Mesenchymal stem cell (in vitro differentiated cells and primary cell): ENCODE results near the gene MRPL18. TPM values are rescaled to one million over a fixed set of nuclear protein-coding genes. Genes with fewer than 3 reads are reported as not detected.

Experiments used
- DNase-seq: peaks from one replicate; pipeline ENCODE4 v3.0.0-alpha.2; 2013
- H2AFZ ChIP-seq: one replicate; pipeline ENCODE4 v1.6.1; 2013; ENCODE audit warnings: low read depth, mild to moderate bottlenecking, control low read depth, inconsistent platforms, low read length, moderate library complexity
- H2AK5ac ChIP-seq: 2 replicates; pipeline ENCODE4 v1.6.1; 2013; ENCODE audit warnings: low read length, moderate library complexity, mild to moderate bottlenecking, inconsistent platforms; ENCODE audit not compliant: severe bottlenecking
- H2BK120ac ChIP-seq: one replicate; pipeline ENCODE4 v1.6.1; 2013; ENCODE audit warnings: low read depth, mild to moderate bottlenecking, inconsistent platforms, low read length, moderate library complexity
- H2BK12ac ChIP-seq, 2 experiments: one replicate each; pipeline ENCODE4 v1.6.1; 2013; ENCODE audit warnings: inconsistent platforms in 2 of 2, low read length in 2 of 2, mild to moderate bottlenecking in 2 of 2, moderate library complexity in 2 of 2, control low read depth in 1 of 2
- H2BK15ac ChIP-seq: one replicate; pipeline ENCODE4 v1.6.1; 2013; ENCODE audit warnings: mild to moderate bottlenecking, low read depth, inconsistent platforms; ENCODE audit not compliant: poor library complexity, severe bottlenecking
- H2BK5ac ChIP-seq: 2 replicates; pipeline ENCODE4 v1.6.1; 2013; ENCODE audit warnings: low read depth, mild to moderate bottlenecking, low read length, control low read depth, inconsistent platforms; ENCODE audit not compliant: poor library complexity, severe bottlenecking
- H3K14ac ChIP-seq, 2 experiments: one replicate each; pipeline ENCODE4 v1.6.1; 2013; ENCODE audit warnings: inconsistent platforms in 2 of 2, low read length in 2 of 2, control low read depth in 1 of 2, mild to moderate bottlenecking in 1 of 2, moderate library complexity in 1 of 2
- H3K18ac ChIP-seq, 2 experiments: one replicate each; pipeline ENCODE4 v1.6.1; 2013; ENCODE audit warnings: inconsistent platforms in 2 of 2, low read length in 2 of 2, control low read depth in 1 of 2, low read depth in 1 of 2, mild to moderate bottlenecking in 1 of 2
- H3K23ac ChIP-seq, 2 experiments: one replicate each; pipeline ENCODE4 v1.6.1; 2013; ENCODE audit warnings: inconsistent platforms in 2 of 2, low read length in 2 of 2, mild to moderate bottlenecking in 2 of 2, moderate library complexity in 2 of 2, control low read depth in 1 of 2
- H3K27ac ChIP-seq: 2 replicates; pipeline ENCODE4 v1.5.1; 2013; ENCODE audit warnings: mild to moderate bottlenecking, moderate library complexity, low read length, control low read depth, inconsistent platforms; ENCODE audit not compliant: poor library complexity, severe bottlenecking
- H3K27me3 ChIP-seq, 2 experiments: 2 replicates each; pipeline versions ENCODE4 v1.6.1 to v1.7.0; 2013; ENCODE audit warnings: low read length in 2 of 2, mild to moderate bottlenecking in 2 of 2, moderate library complexity in 2 of 2, control low read depth in 1 of 2, inconsistent platforms in 1 of 2; ENCODE audit not compliant: control insufficient read depth in 1 of 2, insufficient read depth in 1 of 2
- H3K36me3 ChIP-seq, 2 experiments: 2 replicates each; pipeline versions ENCODE4 v1.6.1 to v1.7.0; 2013; ENCODE audit warnings: low read length in 2 of 2, control low read depth in 1 of 2, inconsistent platforms in 1 of 2, low read depth in 1 of 2, mild to moderate bottlenecking in 1 of 2; ENCODE audit not compliant: insufficient read depth in 2 of 2, control insufficient read depth in 1 of 2
- H3K4ac ChIP-seq, 2 experiments: one replicate each; pipeline ENCODE4 v1.6.1; 2013; ENCODE audit warnings: inconsistent platforms in 2 of 2, low read length in 2 of 2, mild to moderate bottlenecking in 2 of 2, moderate library complexity in 2 of 2, control low read depth in 1 of 2, low read depth in 1 of 2
- H3K4me1 ChIP-seq: 2 replicates; pipeline ENCODE4 v1.6.1; 2013; ENCODE audit warnings: low read depth, low read length, control low read depth; ENCODE audit not compliant: control insufficient read depth, insufficient read depth
- H3K4me2 ChIP-seq: 2 replicates; pipeline ENCODE4 v1.6.1; 2013; ENCODE audit warnings: low read length, mild to moderate bottlenecking, inconsistent platforms; ENCODE audit not compliant: poor library complexity, severe bottlenecking
- H3K4me3 ChIP-seq, 2 experiments: 2 replicates each; pipeline versions ENCODE4 v1.5.1 to v1.7.0; 2013; ENCODE audit warnings: low read length in 2 of 2, mild to moderate bottlenecking in 2 of 2, control low read depth in 1 of 2, low read depth in 1 of 2; ENCODE audit not compliant: insufficient read depth in 1 of 2
- H3K79me1 ChIP-seq: replicated peaks from 2 replicates; pipeline ENCODE4 v1.6.1; 2013; ENCODE audit warnings: mild to moderate bottlenecking, control low read depth, low read length, inconsistent platforms; ENCODE audit not compliant: poor library complexity, severe bottlenecking
- H3K9ac ChIP-seq: 2 replicates; pipeline ENCODE4 v1.7.0; 2013; ENCODE audit warnings: mild to moderate bottlenecking, low read length, moderate library complexity
- H3K9me3 ChIP-seq: 2 replicates; pipeline ENCODE4 v1.7.0; 2013; ENCODE audit warnings: mild to moderate bottlenecking, low read length; ENCODE audit not compliant: control insufficient read depth
- H4K8ac ChIP-seq: one replicate; pipeline ENCODE4 v1.6.1; 2013; ENCODE audit warnings: inconsistent platforms, mild to moderate bottlenecking, low read length, moderate library complexity
- H4K91ac ChIP-seq: one replicate; pipeline ENCODE4 v1.6.1; 2013; ENCODE audit warnings: mild to moderate bottlenecking, low read length, inconsistent platforms
- WGBS: methylation state at CpG from one replicate; pipeline ENCODE4 v1.1.7; 2013; ENCODE audit warnings: mixed read lengths; 5-methylcytosine and 5-hydroxymethylcytosine counted together
- polyA plus RNA-seq, 2 experiments: library from polyadenylated mRNA; stranded (reverse); fragments of 200-250 nt; gene quantifications; one replicate each; pipeline ENCODE4 v1.2.3, GENCODE V29; 2013

MRPL18 gene
- polyA plus RNA-seq (2013, experiment 1 of 2), result 57.8 TPM
- polyA plus RNA-seq (2013, experiment 2 of 2), result 58.5 TPM

DNA sequence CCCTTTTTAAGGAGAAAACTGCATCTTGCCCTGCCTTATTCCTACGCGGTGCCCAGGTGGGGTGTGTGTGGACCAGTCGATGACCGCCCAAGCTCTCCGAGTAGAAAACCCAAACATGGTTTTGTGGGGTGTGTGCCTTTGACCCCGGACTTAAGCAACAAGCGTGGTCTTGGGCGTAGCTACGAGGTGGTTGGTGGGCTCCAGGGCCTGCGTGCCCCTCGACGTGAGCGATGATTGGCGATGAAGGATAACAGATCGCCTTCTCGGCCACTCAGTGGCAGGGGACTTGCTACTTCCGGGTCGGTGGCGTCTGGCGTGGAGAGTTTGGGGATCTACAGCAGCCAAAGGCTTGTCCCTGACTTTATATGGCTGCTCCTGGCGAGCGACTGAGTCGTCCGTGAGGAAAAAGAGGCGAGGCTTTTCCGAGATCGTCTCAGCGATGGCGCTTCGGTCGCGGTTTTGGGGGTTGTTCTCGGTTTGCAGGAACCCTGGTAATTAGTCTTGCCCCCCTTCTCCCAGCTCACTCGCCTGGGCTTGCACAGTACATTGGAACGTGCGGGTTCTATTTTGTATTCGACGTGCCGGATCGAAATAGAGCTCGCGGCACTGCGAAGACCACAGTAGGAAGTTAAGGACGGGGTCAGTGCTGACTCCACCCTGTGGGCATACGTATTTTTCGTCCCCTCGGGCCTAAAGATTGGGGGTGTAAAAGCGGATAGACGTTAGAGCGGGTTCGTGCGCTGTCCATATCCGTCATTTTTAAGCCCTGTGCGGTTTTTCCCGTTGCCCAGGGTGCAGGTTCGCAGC lies at the start of gene MRPL18:
MRPL18 (plus strand) TSS at position 319 of the 807 bp plus-strand sequence; CDS start at position 440, 121 bp downstream.
- Histone ChIP-seq H3K18ac (peak within 1 kb of the TSS; percentile 68 to 99), H4K91ac (peak within 1 kb of the TSS; percentile 91), H3K9me3 (no peaks in the 10 kb centered on the region), H3K14ac (peak within 1 kb of the TSS; percentile 68 to 100), H2AFZ (peak within 1 kb of the TSS; percentile 95), H3K36me3 (peaks cover 3 to 54% of the 10 kb centered on the region in 2 experiments), H2BK5ac (peak within 1 kb of the TSS; percentile 89), H3K79me1 (peaks cover 3% of the 10 kb centered on the region), H3K4me2 (peak within 1 kb of the TSS; percentile 97), H2BK12ac (no peak within 1 kb of the TSS), H3K4ac (peak within 1 kb of the TSS; percentile 81 to 96), H2BK120ac (no peak within 1 kb of the TSS), H4K8ac (peak within 1 kb of the TSS; percentile 98), H3K9ac (peak within 1 kb of the TSS; percentile 96), H3K27ac (peak within 1 kb of the TSS; percentile 91), H3K4me1 (peaks cover 11% of the 10 kb centered on the region), H2AK5ac (peak within 1 kb of the TSS; percentile 91), H3K27me3 (no peaks in the 10 kb centered on the region), H3K4me3 (peak within 1 kb of the TSS; percentile 99), H3K23ac (peak within 1 kb of the TSS in 1 of 2 experiments; percentile 99), H2BK15ac (peak within 1 kb of the TSS; percentile 40)
- WGBS, result under 1% methylated on average over 56 of the region's 56 CpGs
- DNase-seq, result peak; percentile 99

- H2AK5ac ChIP-seq, result no peak overlapping the region
- no peak overlapping the region for H3K4me2 ChIP-seq
- no peak overlapping the region for H3K14ac ChIP-seq
- WGBS, result 94% methylated on average over 1 of the region's 1 CpG
- DNase-seq, result no peak
- no peaks in the 10 kb centered on the region for H3K9me3 ChIP-seq
- H4K8ac ChIP-seq, result no peak overlapping the region
- peak overlapping the region; percentile 29 for H3K9ac ChIP-seq
- H2BK12ac ChIP-seq, result no peak overlapping the region
- H4K91ac ChIP-seq, result no peak overlapping the region
- no peak overlapping the region for H3K4me3 ChIP-seq
- H3K27ac ChIP-seq, result no peak overlapping the region
- H2BK120ac ChIP-seq, result no peak overlapping the region
- H3K27me3 ChIP-seq, result no peaks in the 10 kb centered on the region
- peaks cover 11% of the 10 kb centered on the region for H3K79me1 ChIP-seq
- no peak overlapping the region for H3K18ac ChIP-seq
- peaks cover 13 to 98% of the 10 kb centered on the region in 2 experiments for H3K36me3 ChIP-seq
- H2BK5ac ChIP-seq, result no peak overlapping the region
- no peak overlapping the region for H2AFZ ChIP-seq
- no peak overlapping the region for H2BK15ac ChIP-seq
- H3K4me1 ChIP-seq, result peaks cover under 1% of the 10 kb centered on the region
- no peak overlapping the region for H3K23ac ChIP-seq
- H3K4ac ChIP-seq, result no peak overlapping the region
Observed at GRCh38 chr6:159742165-159742564, 48.1 kb upstream of the MRPL18 start.

- Histone ChIP-seq H2AFZ (no peak overlapping the region), H4K8ac (no peak overlapping the region), H3K4me2 (no peak overlapping the region), H3K14ac (no peak overlapping the region), H4K91ac (no peak overlapping the region), H3K4me1 (no peaks in the 10 kb centered on the region), H3K79me1 (peaks cover 10% of the 10 kb centered on the region), H3K27ac (no peak overlapping the region), H3K36me3 (peaks cover 18 to 99% of the 10 kb centered on the region in 2 experiments), H3K9ac (no peak overlapping the region), H3K4ac (no peak overlapping the region), H2AK5ac (no peak overlapping the region), H3K27me3 (no peaks in the 10 kb centered on the region), H2BK15ac (no peak overlapping the region), H2BK5ac (no peak overlapping the region), H2BK12ac (no peak overlapping the region), H3K18ac (no peak overlapping the region), H3K23ac (no peak overlapping the region), H3K9me3 (no peaks in the 10 kb centered on the region), H3K4me3 (no peak overlapping the region), H2BK120ac (no peak overlapping the region)
- DNase-seq, result no peak
- WGBS, result 100% methylated on average over 6 of the region's 7 CpGs
Observed at GRCh38 chr6:159745081-159745480, 45.2 kb upstream of the MRPL18 start.

DNA sequence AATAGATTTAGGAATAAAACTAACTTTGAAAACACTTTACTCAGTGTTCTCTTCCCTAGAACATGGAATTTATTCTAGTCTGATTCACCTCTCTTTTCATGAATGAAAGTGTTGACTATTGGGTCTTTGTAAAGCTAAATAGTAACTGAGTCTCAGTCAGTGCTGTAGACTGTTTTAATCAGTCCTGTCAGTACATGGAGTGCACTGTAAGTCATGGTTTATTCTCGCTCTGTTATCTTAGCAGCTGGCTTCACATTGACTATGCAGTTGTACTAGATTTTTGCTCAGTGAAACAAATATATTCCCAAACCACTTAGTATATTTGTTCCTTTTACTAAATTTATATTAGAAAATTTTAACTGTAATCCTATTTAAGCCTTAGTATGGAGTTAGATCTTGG lies 43.5 kb upstream of the MRPL18 start:
- Histone ChIP-seq H2BK12ac (no peak overlapping the region), H3K36me3 (peaks cover 19 to 100% of the 10 kb centered on the region in 2 experiments), H3K9ac (no peak overlapping the region), H3K23ac (no peak overlapping the region), H3K9me3 (no peaks in the 10 kb centered on the region), H3K14ac (no peak overlapping the region), H3K27ac (no peak overlapping the region), H3K4me1 (no peaks in the 10 kb centered on the region), H3K18ac (no peak overlapping the region), H2BK5ac (no peak overlapping the region), H3K27me3 (no peaks in the 10 kb centered on the region), H2BK15ac (no peak overlapping the region), H2AK5ac (no peak overlapping the region), H3K4ac (no peak overlapping the region), H2BK120ac (no peak overlapping the region), H3K79me1 (peaks cover 7% of the 10 kb centered on the region), H3K4me3 (no peak overlapping the region), H4K8ac (no peak overlapping the region), H3K4me2 (no peak overlapping the region), H2AFZ (no peak overlapping the region), H4K91ac (no peak overlapping the region)
- WGBS, result no CpG with 5 or more reads among the region's 1 CpG
- DNase-seq, result no peak
